ENCODE data around the gene HIRIP3.

HIRIP3 gene

DNA sequence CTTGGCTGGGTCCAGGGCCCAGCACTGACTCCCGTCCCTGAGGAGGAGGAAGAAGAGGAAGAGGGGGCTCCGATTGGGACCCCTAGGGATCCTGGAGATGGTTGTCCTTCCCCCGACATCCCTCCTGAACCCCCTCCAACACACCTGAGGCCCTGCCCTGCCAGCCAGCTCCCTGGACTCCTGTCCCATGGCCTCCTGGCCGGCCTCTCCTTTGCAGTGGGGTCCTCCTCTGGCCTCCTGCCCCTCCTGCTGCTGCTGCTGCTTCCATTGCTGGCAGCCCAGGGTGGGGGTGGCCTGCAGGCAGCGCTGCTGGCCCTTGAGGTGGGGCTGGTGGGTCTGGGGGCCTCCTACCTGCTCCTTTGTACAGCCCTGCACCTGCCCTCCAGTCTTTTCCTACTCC is 8.5 kb downstream of the HIRIP3 start:
- Histone ChIP-seq H3K27me3 (ENCODE audit: insufficient read depth, low read length) (no peaks in the 10 kb centered on the region), H3K4me1 (ENCODE audit: insufficient read depth, low read length) (no peaks in the 10 kb centered on the region), H3K9ac (ENCODE audit: low read depth, low read length) (no peak overlapping the region), H3K4me3 (ENCODE audit: low read length) (no peak overlapping the region), H3K9me3 (ENCODE audit: insufficient read depth, low read depth, low read length) (no peaks in the 10 kb centered on the region), H3K36me3 (ENCODE audit: insufficient read depth, low read depth, low read length) (peaks cover 80% of the 10 kb centered on the region), H3K27ac (ENCODE audit: low read length) (no peak overlapping the region)

DNA sequence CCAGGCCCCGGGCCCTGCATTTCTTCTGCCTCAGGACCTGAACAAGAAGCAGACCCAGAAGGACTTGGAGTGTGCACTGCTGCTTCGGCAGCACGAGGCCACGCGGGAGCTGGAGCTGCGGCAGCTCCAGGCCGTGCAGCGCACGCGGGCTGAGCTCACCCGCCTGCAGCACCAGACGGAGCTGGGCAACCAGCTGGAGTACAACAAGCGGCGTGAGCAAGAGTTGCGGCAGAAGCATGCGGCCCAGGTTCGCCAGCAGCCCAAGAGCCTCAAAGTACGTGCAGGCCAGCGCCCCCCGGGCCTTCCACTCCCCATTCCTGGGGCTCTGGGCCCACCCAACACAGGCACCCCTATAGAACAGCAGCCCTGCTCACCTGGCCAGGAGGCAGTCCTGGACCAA is 9.2 kb downstream of the HIRIP3 start:
- H3K36me3 ChIP-seq (ENCODE audit: insufficient read depth, low read depth, low read length), result peaks cover 86% of the 10 kb centered on the region

DNA sequence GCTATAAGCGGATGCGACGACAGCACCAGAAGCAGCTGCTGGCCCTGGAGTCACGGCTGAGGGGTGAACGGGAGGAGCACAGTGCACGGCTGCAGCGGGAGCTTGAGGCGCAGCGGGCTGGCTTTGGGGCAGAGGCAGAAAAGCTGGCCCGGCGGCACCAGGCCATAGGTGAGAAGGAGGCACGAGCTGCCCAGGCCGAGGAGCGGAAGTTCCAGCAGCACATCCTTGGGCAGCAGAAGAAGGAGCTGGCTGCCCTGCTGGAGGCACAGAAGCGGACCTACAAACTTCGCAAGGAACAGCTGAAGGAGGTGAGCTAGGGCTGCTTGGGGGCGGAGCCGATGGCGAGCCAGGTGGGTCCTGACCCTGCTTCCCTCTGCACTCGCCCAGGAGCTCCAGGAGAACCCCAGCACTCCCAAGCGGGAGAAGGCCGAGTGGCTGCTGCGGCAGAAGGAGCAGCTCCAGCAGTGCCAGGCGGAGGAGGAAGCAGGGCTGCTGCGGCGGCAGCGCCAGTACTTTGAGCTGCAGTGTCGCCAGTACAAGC is 10.1 kb downstream of the HIRIP3 start:
- Histone ChIP-seq H3K9me3 (ENCODE audit: insufficient read depth, low read depth, low read length) (no peaks in the 10 kb centered on the region), H3K4me3 (ENCODE audit: low read length) (no peak overlapping the region), H3K4me1 (ENCODE audit: insufficient read depth, low read length) (no peaks in the 10 kb centered on the region), H3K9ac (ENCODE audit: low read depth, low read length) (no peak overlapping the region), H3K27me3 (ENCODE audit: insufficient read depth, low read length) (no peaks in the 10 kb centered on the region), H3K36me3 (ENCODE audit: insufficient read depth, low read depth, low read length) (peaks cover 91% of the 10 kb centered on the region), H3K27ac (ENCODE audit: low read length) (no peak overlapping the region)

More for the DNA sequence above, 9.2 kb downstream of the HIRIP3 start:
- no peak overlapping the region for H3K27ac ChIP-seq (ENCODE audit: low read length)
- H3K4me1 ChIP-seq (ENCODE audit: insufficient read depth, low read length), result no peaks in the 10 kb centered on the region
- no peaks in the 10 kb centered on the region for H3K27me3 ChIP-seq (ENCODE audit: insufficient read depth, low read length)
- no peak overlapping the region for H3K4me3 ChIP-seq (ENCODE audit: low read length)
- no peaks in the 10 kb centered on the region for H3K9me3 ChIP-seq (ENCODE audit: insufficient read depth, low read depth, low read length)
- no peak overlapping the region for H3K9ac ChIP-seq (ENCODE audit: low read depth, low read length)

DNA sequence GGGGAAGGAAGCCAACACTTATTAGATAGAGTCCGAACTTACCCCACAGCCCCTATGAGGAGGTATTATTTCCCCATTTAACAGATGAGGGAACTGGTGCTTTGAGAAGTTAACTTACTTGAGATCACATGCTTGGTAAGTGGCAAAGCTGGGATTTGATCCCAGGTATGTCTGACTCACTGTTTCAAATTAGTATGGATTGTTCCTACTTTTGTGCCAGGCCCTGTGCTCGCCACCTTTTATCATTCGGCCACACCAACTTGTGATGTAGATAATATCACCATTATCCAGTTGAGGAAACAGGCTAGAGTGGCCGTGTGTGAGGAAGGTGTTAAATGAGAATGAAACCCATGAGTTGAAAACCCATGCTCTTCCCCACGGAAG is 10.7 kb downstream of the HIRIP3 start:
- Histone ChIP-seq H3K36me3 (ENCODE audit: insufficient read depth, low read depth, low read length) (peaks cover 91% of the 10 kb centered on the region), H3K4me3 (ENCODE audit: low read length) (no peak overlapping the region), H3K9me3 (ENCODE audit: insufficient read depth, low read depth, low read length) (no peaks in the 10 kb centered on the region), H3K27me3 (ENCODE audit: insufficient read depth, low read length) (no peaks in the 10 kb centered on the region), H3K9ac (ENCODE audit: low read depth, low read length) (no peak overlapping the region), H3K27ac (ENCODE audit: low read length) (no peak overlapping the region), H3K4me1 (ENCODE audit: insufficient read depth, low read length) (no peaks in the 10 kb centered on the region)

DNA sequence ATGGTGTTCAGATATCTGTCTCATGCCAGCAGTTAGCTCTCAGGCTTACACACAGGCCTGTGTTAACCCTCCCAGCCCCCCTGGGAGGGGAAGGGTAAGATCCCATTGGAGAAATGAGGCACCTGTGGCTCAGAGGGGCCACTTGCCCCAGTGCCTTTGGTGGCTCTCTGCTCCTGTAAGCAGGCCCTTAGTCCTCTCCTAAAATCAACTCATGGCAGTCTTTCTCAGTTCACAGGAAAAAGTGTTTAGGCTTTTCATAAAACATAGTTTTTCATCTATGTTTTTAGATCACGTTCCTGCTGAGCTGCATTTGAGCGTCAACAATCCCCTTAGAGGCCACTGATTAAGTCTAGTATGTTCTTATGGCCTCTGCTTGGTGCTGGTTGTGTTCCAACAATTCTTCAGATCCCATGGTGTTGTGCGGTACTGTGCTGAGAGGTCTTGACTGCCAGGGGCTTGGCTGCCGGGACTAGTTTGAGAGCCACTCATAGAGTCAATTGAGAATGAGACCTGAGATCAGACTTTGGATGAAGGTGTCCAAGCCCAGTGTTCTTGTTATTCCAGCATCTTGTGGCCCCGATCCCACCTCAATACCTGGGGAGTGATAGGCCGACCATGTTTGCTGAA is 11.2 kb downstream of the HIRIP3 start:
- H3K27me3 ChIP-seq (ENCODE audit: insufficient read depth, low read length), result no peaks in the 10 kb centered on the region
- H3K4me1 ChIP-seq (ENCODE audit: insufficient read depth, low read length), result no peaks in the 10 kb centered on the region
- H3K9ac ChIP-seq (ENCODE audit: low read depth, low read length), result no peak overlapping the region
- no peak overlapping the region for H3K27ac ChIP-seq (ENCODE audit: low read length)
- no peaks in the 10 kb centered on the region for H3K9me3 ChIP-seq (ENCODE audit: insufficient read depth, low read depth, low read length)
- peaks cover 91% of the 10 kb centered on the region for H3K36me3 ChIP-seq (ENCODE audit: insufficient read depth, low read depth, low read length)
- no peak overlapping the region for H3K4me3 ChIP-seq (ENCODE audit: low read length)

DNA sequence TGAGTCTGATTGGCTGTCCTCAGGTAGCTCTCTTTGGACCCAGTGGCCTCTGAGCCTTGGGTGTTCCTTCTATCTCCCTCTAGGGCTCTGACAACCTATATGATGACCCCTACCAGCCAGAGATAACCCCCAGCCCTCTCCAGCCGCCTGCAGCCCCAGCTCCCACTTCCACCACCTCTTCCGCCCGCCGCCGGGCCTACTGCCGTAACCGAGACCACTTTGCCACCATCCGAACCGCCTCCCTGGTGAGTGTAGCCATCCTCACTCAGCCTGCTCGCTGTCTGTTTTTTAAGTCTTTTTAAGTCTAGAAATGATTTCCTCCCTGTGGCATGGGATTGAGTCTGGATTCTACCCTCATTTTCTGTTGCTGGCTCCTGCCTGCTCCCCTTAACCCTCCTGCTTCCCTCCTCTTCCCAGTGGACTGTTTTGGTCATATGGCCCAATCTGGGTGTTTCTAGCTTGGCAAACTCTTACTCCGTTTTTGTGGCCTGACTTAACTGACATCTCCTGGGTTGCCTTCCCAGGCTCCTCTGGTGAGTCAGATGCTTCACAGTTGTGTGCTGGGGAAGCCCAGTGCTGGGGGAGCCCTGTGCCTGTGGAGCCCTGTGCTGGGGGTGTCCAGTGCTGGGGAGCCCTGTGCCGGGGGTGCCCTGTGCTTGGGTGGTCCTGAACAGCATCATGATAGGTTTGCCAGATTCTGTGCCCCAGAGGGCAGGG is 11.8 kb downstream of the HIRIP3 start:
- H3K36me3 ChIP-seq (ENCODE audit: insufficient read depth, low read depth, low read length), result peaks cover 92% of the 10 kb centered on the region
- no peaks in the 10 kb centered on the region for H3K9me3 ChIP-seq (ENCODE audit: insufficient read depth, low read depth, low read length)
- H3K9ac ChIP-seq (ENCODE audit: low read depth, low read length), result no peak overlapping the region
- no peak overlapping the region for H3K4me3 ChIP-seq (ENCODE audit: low read length)
- H3K27ac ChIP-seq (ENCODE audit: low read length), result no peak overlapping the region
- H3K4me1 ChIP-seq (ENCODE audit: insufficient read depth, low read length), result no peaks in the 10 kb centered on the region
- no peaks in the 10 kb centered on the region for H3K27me3 ChIP-seq (ENCODE audit: insufficient read depth, low read length)

DNA sequence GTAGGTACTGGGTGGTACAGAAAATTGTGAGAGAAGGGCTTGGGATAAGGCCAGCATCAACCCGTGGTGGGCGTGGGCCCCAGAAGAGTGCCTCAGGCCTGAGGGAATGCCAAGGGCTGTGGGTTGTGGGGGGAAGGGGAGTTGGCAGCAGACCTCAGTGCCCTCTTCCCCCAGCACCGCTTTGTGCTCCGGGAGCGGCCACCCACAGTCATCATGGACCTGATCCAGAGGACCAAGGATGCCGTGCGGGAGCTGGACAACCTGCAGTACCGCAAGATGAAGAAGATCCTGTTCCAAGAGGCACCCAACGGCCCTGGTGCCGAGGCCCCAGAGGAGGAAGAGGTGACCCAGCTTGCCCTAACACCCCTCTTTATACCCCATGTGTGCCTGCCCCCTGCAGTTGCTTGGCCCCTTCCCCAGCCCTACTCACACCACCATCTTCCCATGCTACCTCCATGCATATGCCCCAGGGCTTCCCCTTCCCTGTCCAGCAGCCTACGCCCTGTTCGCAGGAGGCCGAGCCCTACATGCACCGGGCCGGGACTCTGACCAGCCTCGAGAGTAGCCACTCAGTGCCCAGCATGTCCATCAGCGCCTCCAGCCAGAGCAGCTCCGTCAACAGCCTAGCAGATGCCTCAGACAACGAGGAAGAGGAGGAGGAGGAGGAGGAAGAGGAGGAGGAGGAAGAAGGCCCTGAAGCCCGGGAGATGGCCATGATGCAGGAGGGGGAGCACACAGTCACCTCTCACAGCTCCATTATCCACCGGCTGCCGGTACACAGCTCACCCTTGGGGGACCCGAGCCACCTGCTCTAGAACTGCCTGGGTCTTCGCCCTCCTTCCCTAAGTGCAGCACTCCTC is 12.6 kb downstream of the HIRIP3 start:
- H3K27me3 ChIP-seq (ENCODE audit: insufficient read depth, low read length), result no peaks in the 10 kb centered on the region
- no peak overlapping the region for H3K4me3 ChIP-seq (ENCODE audit: low read length)
- no peaks in the 10 kb centered on the region for H3K4me1 ChIP-seq (ENCODE audit: insufficient read depth, low read length)
- no peak overlapping the region for H3K9ac ChIP-seq (ENCODE audit: low read depth, low read length)
- H3K27ac ChIP-seq (ENCODE audit: low read length), result no peak overlapping the region
- no peaks in the 10 kb centered on the region for H3K9me3 ChIP-seq (ENCODE audit: insufficient read depth, low read depth, low read length)
- peaks cover 92% of the 10 kb centered on the region for H3K36me3 ChIP-seq (ENCODE audit: insufficient read depth, low read depth, low read length)

DNA sequence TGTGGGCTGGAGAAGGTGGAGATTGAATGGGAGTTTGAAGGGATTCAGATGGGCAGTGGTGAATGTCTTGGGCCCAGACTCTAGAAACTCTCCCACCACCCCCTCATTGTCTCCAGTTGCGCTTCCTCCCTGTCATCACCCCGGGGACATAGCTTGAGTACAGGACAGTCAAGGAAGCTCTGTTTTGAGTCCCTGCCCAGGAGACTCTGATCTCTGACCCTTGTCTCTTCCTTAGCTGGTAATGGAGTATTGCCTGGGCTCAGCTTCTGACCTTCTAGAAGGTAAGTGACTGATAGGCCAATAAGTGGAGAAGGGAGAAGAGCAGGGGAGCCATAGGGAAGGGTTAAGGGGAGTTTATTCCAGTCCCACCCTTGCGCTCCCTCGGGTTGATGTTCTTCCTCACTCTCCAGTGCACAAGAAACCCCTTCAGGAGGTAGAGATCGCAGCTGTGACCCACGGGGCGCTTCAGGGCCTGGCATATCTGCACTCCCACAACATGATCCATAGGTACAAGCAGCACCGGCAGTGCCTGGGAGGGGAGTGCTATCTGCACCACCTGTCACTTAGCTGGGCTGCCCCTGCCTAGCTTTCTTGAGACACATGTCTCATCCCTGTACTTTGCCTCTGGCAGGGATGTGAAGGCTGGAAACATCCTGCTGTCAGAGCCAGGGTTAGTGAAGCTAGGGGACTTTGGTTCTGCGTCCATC is 16.7 kb downstream of the HIRIP3 start:
- Histone ChIP-seq H3K27ac (ENCODE audit: low read length) (no peak overlapping the region), H3K9ac (ENCODE audit: low read depth, low read length) (no peak overlapping the region), H3K4me3 (ENCODE audit: low read length) (no peak overlapping the region), H3K4me1 (ENCODE audit: insufficient read depth, low read length) (peaks cover 22% of the 10 kb centered on the region), H3K27me3 (ENCODE audit: insufficient read depth, low read length) (no peaks in the 10 kb centered on the region), H3K36me3 (ENCODE audit: insufficient read depth, low read depth, low read length) (peaks cover 62% of the 10 kb centered on the region), H3K9me3 (ENCODE audit: insufficient read depth, low read depth, low read length) (no peaks in the 10 kb centered on the region)

DNA sequence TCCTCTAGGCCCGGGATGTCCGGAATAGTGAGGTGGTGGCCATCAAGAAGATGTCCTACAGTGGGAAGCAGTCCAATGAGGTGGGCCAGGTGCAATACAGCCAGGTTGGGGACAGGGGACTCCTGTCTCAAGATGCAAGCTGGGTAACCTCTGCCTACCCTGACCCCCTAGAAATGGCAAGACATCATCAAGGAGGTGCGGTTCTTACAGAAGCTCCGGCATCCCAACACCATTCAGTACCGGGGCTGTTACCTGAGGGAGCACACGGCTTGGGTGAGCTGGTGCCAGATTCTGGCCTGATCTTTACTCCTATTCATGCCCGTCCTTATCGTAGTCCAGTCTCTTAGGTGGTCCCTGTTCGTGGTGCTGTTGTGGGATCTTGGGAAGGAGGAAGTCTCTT is 17.3 kb downstream of the HIRIP3 start:
- no peak overlapping the region for H3K27ac ChIP-seq (ENCODE audit: low read length)
- H3K4me1 ChIP-seq (ENCODE audit: insufficient read depth, low read length), result peaks cover 22% of the 10 kb centered on the region
- H3K9me3 ChIP-seq (ENCODE audit: insufficient read depth, low read depth, low read length), result peaks cover 2% of the 10 kb centered on the region
- H3K4me3 ChIP-seq (ENCODE audit: low read length), result no peak overlapping the region
- H3K9ac ChIP-seq (ENCODE audit: low read depth, low read length), result no peak overlapping the region
- H3K36me3 ChIP-seq (ENCODE audit: insufficient read depth, low read depth, low read length), result peaks cover 55% of the 10 kb centered on the region
- peaks cover under 1% of the 10 kb centered on the region; the same call in 1 of the 2 replicates for H3K27me3 ChIP-seq (ENCODE audit: insufficient read depth, low read length)

DNA sequence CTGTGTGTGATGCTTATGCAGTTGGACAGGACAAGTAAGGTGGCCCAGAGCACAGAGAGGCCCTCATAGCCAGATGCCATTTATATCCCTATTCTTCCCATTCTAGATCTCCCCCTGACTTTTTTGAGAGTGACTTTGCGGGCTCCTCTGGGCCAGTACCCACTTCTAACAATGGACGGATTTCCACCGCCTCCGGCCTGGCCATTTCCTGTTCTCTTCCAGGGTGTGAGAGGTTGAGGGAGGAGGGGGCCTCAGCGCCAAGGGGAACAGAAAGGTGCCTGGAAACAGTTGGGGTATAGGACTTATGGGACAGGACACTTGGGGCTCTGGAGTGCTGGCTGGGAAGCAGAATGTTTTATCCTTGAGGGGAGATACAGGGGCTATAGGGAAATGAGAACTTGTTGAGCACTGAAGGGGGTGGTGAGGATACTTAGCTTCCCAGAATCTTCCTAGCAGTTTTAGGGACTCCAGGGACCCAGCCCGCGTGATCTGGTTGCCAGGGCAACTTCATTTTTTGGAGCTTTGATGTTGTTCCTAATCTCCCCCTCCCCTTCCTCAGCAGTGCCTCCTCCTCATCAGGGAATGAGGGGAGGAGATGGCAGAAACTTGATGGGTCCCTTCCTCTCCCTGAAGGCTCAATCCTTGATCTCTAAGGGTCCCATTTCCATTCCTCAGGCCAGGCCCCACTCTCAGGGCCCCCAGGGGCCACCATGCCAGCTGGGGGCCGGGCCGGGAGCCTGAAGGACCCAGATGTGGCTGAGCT is 18.2 kb downstream of the HIRIP3 start:
- H3K9ac ChIP-seq (ENCODE audit: low read depth, low read length), result no peak overlapping the region; the same call in 1 of the 2 replicates
- H3K4me3 ChIP-seq (ENCODE audit: low read length), result peak overlapping the region; percentile 86; the same call in 1 of the 2 replicates
- no peak overlapping the region for H3K27ac ChIP-seq (ENCODE audit: low read length)
- H3K4me1 ChIP-seq (ENCODE audit: insufficient read depth, low read length), result peaks cover 22% of the 10 kb centered on the region
- H3K27me3 ChIP-seq (ENCODE audit: insufficient read depth, low read length), result peaks cover 9% of the 10 kb centered on the region
- H3K9me3 ChIP-seq (ENCODE audit: insufficient read depth, low read depth, low read length), result peaks cover 10% of the 10 kb centered on the region
- peaks cover 55% of the 10 kb centered on the region for H3K36me3 ChIP-seq (ENCODE audit: insufficient read depth, low read depth, low read length)
